T47D (cell line): Measurements from ENCODE around the gene BIN1.
"Not testable (repeated sequence)": the region's sequence is repeated elsewhere in the genome, so short reads cannot be mapped to it uniquely, and the experiment has no call there.

Experiments
- DNase-seq, 2 experiments: peaks; one replicate each; pipeline versions ENCODE4 v3.0.0 to v3.0.0-alpha.2; 2011 to 2012; ENCODE audit warnings: low read depth in 1 of 2, low spot score in 1 of 2
- JUND ChIP-seq: IDR thresholded peaks from 2 replicates; pipeline ENCODE4 v1.6.1; 2012; ENCODE audit warnings: low read depth
- in situ Hi-C: cut with HindIII; loops from 2 replicates; pipeline ENCODE4 v1.10.0; 2016; ENCODE audit warnings: low sequenced_read_pairs, low pct_unique_long_range_greater_than_20kb

Gene BIN1

DNA sequence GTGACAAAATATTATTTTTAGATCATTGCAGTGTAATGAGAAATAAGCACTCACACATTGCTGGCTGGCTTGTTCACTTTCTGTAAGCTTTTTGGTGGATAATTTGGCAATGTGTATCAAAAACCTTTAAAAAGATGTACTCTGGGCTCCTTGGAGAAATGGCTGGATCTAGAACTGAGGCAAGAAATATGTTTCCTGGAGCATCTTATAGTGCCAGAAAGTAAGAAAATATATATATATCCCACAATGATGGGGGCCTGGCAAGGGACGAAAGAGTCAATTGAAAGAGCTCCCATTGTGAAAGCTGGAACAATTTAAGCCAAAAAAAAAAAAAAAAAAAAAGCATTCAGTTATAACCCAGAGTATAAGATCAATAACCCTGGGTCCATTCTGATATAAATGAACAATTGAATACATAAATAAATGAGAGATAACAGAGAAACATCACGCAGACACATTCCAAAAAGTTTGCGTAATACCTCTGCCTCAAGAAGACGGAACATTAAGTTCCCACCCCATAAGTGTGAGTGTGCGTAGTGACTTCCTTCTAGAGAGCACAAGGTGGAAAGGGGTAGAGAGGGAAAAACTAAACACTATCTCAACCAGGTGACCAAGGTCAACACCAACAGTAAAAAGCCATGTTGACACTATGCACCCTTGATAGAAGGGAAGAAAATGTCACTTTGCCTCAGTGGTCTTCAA lies 77.5 kb downstream of the BIN1 start:
- TF ChIP-seq JUND = no peak
- no peak for DNase-seq
- in situ Hi-C loops = no loop called here

DNA sequence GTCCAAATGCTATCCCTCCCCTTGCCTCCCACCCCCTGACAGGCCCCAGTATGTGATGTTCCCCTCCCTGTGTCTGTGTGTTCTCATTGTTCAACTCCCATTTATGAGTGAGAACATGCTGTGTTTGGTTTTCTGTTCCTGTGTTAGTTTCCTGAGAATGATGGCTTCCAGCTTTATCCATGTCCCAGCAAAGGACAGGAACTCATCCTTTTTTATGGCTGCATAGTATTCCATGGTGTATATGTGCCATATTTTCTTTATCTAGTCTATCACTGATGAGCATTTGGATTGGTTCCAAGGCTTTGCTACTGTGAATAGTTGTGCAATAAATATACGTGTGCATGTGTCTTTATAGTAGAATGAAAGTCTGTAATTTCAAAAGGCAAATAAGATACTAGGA lies 78.2 kb downstream of the BIN1 start:
- in situ Hi-C loops = not testable (repeated sequence)

DNA sequence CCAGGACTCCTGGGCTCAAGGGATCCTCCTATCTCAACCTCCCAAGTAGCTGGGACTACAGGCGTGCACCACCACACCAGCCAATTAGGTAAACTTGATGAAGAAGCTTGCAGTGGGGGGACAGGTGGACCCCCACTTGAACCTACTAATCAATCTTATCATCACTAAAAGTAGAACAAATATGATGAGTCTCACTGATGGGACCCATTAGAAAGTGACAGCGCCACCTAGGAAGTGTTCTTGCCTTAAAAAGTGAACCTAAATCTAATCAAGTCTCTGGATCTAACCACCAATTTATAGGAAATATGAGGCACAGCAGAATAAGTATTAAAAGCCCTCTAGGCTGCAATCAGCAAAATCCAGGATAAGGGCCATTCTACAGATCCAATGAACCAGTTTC lies 79.2 kb downstream of the BIN1 start:
- in situ Hi-C loops = no loop called here
- TF ChIP-seq JUND = no peak
- no peak for DNase-seq

More for the DNA sequence above, 78.2 kb downstream of the BIN1 start:
- DNase-seq = not testable (repeated sequence)

DNA sequence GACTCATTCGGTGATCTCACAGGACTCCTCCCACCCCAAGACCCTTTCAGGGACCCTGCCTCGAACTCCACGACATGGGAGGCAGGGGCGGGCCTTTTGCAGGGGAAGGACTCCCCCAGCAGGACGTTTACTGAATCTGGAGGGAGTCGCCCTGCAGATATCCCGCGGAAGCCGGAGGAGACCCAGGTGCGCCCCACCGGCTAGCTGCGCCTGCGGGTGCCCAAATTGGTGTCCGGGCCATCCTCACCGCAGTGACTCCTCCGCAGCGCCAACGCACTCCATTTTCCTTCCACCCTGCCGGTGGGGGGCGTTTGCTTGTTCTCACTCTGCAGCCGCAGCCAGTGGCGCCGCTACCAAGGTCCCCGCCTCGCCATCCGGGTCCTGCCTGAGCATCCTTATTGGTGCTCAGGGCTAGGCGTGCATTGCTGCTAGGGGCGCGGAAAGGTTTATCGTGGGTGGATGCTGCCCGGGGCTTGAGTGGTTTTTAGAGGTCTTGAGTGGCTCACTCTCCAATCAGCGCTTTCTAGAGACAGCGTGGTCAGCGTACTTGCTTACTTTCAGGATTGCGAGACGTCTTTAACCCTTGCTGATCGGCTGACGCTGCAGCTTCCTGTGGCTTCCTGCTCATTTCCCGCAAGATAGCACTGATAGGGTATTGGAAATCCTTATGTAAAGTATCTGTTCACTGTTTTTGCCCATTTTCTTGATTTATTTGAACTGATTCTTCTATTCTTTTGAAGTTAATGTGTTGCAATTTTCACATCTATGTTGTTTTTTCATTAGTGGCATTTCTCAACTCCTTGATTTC lies 81.4 kb downstream of the BIN1 start:
- in situ Hi-C loops = no loop called here
- no peak for DNase-seq
- no peak for TF ChIP-seq JUND

DNA sequence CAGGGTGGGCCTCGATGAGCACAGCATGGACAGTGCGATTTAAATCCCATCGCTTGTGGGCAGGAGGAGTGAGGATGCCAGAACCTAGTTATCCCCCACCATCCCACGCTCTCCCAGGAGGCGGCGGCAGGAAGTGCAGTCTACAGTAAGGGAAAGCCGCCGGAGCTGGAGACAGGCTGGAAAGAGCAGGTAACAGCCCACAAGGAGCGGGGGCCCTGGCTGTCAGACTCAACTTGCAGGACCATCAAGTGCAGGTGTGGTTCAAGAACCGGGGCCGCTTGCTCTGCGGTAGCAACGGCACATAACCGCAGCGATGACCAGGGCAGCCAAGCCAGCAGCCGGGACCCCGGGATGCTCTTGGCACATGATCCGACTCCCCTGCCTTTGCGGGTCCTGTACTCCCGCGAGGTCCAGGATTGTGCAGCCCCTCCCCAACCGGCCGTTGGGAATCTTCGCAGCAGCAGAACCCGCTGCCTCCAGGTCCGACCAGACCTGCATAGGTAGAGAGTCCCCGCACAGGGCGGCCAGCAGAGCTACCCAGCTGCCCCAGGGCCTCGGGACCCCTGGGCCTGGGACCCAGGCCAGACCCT lies 82.1 kb downstream of the BIN1 start:
- no peak for DNase-seq
- in situ Hi-C loops = no loop called here
- TF ChIP-seq JUND = no peak

DNA sequence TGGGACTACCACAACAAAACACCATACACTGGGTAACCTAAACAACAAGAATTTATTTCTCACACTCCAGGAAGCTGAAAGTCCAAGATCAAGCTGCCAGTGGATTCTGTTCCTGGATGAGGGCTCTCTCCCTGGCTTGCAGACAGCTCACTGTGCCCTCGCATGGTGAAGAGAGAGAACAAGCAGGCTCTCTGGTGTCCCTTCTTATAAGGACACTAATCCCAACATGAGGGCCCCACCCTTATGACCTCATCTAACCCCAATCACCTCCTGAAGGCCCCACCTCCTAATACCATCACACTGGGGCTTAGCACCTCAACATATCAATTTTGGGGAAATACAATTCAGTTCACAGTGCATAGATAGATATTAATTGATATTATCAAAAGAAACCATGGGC lies 83.5 kb downstream of the BIN1 start:
- in situ Hi-C loops = no loop called here
- no peak for DNase-seq
- no peak for TF ChIP-seq JUND

DNA sequence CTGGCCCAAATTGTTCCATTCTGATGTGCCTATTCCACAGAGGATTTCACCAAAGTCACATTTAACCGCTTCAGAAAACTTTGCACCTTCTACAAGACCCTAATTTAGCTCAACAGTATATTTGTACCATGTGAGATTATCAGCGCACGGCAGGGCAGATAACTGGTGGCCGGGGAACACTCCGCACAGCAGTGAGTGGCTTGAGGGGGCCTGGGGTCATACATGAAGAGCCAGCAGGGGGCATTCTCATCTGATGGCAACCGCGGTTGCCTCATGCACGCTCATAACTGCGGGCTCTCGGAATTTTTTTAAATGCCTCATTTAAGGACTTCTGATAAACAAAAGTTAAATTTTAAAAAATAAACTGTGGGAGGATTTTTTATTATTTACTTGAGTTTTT lies 84.1 kb downstream of the BIN1 start:
- no peak for DNase-seq
- in situ Hi-C loops = no loop called here
- no peak for TF ChIP-seq JUND

DNA sequence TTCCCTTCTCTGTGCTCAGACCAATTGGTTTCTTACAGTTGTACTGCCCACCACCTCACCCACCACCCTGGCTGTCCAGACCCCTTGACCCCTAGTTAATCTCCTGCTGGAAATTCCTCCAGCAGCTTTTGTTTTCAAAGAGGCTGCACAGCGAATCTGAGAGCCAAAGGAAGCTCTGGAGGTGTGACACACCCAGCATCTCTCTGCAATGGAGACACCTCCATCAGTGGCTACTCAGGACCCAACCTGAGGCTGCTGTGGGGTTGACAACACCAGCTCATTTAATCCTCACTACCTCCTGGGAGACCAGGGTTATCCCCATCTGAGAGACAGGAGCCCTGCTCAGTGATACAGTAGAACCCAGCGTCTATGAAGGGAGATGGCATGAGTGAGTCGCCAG lies 86.4 kb downstream of the BIN1 start:
- in situ Hi-C loops = no loop called here
- TF ChIP-seq JUND = no peak
- no peak for DNase-seq

DNA sequence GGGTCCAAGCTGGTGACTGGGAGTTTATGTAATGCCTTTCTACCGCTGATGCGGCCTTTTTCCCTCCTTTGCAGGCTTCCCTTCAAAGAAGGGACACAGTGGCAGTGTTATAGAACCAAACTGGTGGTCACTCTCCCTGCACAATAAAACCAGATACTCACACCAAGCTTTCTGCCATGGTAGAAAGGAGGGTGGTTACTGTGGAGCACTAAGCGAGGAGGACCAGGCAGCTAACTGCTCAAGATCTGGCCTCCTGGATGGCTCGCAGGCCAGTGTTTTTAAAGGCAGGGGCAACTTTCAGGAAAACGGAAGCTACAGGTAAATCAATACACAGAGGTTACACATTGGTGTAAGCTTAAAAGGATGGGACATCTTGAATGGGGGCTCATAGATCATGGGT lies 89.4 kb downstream of the BIN1 start:
- DNase-seq = no peak
- TF ChIP-seq JUND = no peak
- in situ Hi-C loops = no loop called here

DNA sequence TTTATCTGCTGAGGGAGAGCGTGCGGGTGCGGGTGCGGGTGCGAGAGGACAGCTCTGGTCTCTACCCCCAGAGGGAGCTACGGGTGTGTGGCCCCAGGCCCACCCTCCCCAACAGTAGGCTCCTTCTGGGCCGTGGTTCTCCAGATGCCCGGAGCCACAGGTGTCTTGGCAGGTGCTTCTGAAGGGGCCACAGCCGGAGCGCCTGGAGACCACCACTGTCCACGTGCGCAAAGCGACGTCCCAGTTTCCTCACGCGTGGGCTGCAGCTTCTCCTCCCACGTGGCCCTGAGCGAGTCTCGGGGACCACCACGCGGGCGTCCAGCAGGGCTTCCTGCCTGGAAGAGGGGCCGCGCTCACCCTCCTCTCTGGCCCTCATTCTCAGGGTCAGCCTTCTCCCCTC lies 90.6 kb downstream of the BIN1 start:
- no peak for TF ChIP-seq JUND
- in situ Hi-C loops = no loop called here
- DNase-seq = no peak

DNA sequence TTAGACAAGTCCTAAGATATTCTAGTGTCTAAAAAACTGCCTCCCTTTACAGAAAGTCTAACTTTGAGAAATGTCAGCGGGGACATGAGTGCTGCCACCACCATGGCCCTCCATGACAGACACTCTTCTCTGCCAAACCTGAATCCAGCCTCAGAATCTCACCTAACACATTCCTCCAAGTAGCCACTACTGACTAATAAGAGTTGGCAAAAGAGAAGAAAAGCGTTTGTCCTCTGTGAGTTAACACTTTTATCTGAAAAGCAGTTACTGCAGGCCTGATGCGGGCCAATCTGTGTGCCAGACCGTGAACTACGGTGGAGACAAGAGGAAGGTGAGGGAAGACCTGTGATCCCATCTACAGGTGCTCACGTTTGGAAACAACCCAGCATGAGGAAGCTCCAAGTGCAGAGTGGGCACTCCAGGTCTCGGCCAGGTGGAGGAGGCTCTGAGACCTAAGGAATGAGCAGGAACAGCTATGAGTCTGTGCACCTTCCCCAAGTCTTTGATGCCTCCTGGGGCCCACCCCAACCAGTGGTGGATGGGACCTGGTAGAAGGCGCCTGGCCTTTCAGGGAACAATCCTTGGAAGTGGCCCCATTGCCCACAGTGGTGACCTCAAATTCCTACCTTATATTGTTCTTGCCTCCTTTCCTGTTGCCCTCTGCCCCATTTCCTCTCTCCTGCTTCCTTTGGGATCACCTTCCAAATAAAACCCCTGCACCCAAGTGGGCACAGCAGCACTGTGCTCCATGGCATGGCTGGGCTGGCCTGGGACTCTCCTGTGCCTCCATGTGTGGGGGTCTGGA lies 91.6 kb downstream of the BIN1 start:
- no peak for TF ChIP-seq JUND
- in situ Hi-C loops = no loop called here
- no peak for DNase-seq

DNA sequence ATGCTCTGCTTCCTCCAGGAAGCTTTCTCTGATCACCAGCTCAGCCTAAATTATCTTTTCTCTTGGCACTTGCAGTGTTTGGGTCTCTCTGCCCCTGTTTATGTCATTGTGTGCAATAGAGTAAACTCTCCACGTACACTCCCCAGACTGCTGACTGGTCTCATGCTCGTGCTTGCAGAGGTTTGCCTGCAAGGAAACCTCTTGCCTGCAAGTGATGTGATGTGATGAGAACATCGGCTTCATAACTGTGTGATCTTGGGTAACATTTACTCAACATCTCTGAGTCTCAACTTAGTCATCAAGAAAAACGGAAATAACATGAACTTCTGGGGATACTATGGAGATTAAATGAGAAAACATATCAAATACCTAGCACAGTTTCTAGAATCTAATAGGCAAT lies 92.3 kb downstream of the BIN1 start:
- in situ Hi-C loops = no loop called here
- DNase-seq = no peak
- no peak for TF ChIP-seq JUND
